A549 (cell line): Measurements from ENCODE around the gene ZFAND4. TPM values are rescaled to one million over a fixed set of nuclear protein-coding genes. Genes with fewer than 3 reads are reported as not detected.
A peak's percentile ranks its signal among the peaks of the same experiment; 100 is the strongest.

Experiments
- ATAC-seq, 2 experiments: fragments of 200-7000 bp in 1 of 2; fragments of >200 bp in 1 of 2; cut with Nextera tagmentation in 1 of 2; cut with Tn5 transposase in 1 of 2; 3 replicates each; pipeline versions ENCODE4 v1.8.0 to v1.9.1; 2018 to 2020; ENCODE audit warnings: mild to moderate bottlenecking in 1 of 2, moderate library complexity in 1 of 2
- CTCF ChIA-PET: fragments of 300-600 bp; sonication (Branson Sonifier 250); formaldehyde crosslinking; extraction: SDS; loops from one replicate; lab custom pipeline; 2021; ENCODE audit warnings: antibody characterized with exemption, inconsistent platforms; lab: Yijun Ruan, JAX
- POLR2A ChIA-PET: fragments of 350-600 bp; formaldehyde crosslinking; extraction: SDS; loops from one replicate; lab custom pipeline; 2021; ENCODE audit warnings: antibody characterized with exemption, inconsistent platforms; lab: Yijun Ruan, JAX
- DNase-seq, 2 experiments: peaks; one replicate each; pipeline versions ENCODE4 v3.0.0 to v3.0.0-alpha.2; 2011 to 2016; ENCODE audit warnings: low read depth in 1 of 2, low spot score in 1 of 2
- FAIRE-seq: peaks from 2 replicates; lab custom pipeline; 2011; peaks lifted over from hg19 to GRCh38; lab: Jason Lieb, UNC
- H3K27ac ChIP-seq, 2 experiments: fragments of >200 bp; sonication (Bioruptor Twin); formaldehyde crosslinking; 3 replicates each; pipeline ENCODE4 v1.5.1; 2016 to 2017
- H3K4me1 ChIP-seq: fragments of >200 bp; sonication (Bioruptor Twin); formaldehyde crosslinking; 3 replicates; pipeline ENCODE4 v1.6.1; 2016
- H3K4me2 ChIP-seq: fragments of >200 bp; sonication (Bioruptor Twin); formaldehyde crosslinking; 3 replicates; pipeline ENCODE4 v1.6.1; 2016
- H3K4me3 ChIP-seq: fragments of >200 bp; sonication (Bioruptor Twin); formaldehyde crosslinking; 3 replicates; pipeline ENCODE4 v1.5.1; 2016
- H3K9me3 ChIP-seq: fragments of >200 bp; sonication (Bioruptor Twin); formaldehyde crosslinking; 3 replicates; pipeline ENCODE4 v1.6.1; 2016
- ATOH8 ChIP-seq: fragments of 250-450 bp; sonication (Bioruptor Pico); IDR thresholded peaks from 2 replicates; pipeline ENCODE4 v1.5.0; 2020; ENCODE audit warnings: low read depth, mild to moderate bottlenecking, moderate library complexity
- BCL3 ChIP-seq: fragments of >200 bp; sonication (Bioruptor Twin); formaldehyde crosslinking; IDR thresholded peaks from 3 replicates; pipeline ENCODE4 v1.6.1; 2016
- E2F6 ChIP-seq: IDR thresholded peaks from 2 replicates; pipeline ENCODE4 v1.6.1; 2012; ENCODE audit warnings: low read depth, borderline replicate concordance
- EHF ChIP-seq: fragments of 250-450 bp; sonication (Bioruptor Pico); IDR thresholded peaks from 2 replicates; pipeline ENCODE4 v1.5.0; 2020; ENCODE audit warnings: mild to moderate bottlenecking
- EHMT2 ChIP-seq: fragments of 200-600 bp; sonication (generic); IDR thresholded peaks from 2 replicates; pipeline ENCODE4 v1.6.1; 2016; ENCODE audit warnings: antibody characterized with exemption, low read depth, mild to moderate bottlenecking, moderate library complexity
- ELK1 ChIP-seq: fragments of 150-350 bp; IDR thresholded peaks from 2 replicates; pipeline ENCODE4 v1.6.1; 2014; ENCODE audit warnings: low read depth, mild to moderate bottlenecking, low read length
- FOSB ChIP-seq: fragments of 250-450 bp; sonication (Bioruptor Pico); IDR thresholded peaks from 2 replicates; pipeline ENCODE4 v1.5.0; 2020; ENCODE audit warnings: mild to moderate bottlenecking, moderate library complexity
- FOXS1 ChIP-seq: fragments of 250-450 bp; sonication (Bioruptor Pico); IDR thresholded peaks from 2 replicates; pipeline ENCODE4 v1.5.0; 2020; ENCODE audit warnings: mild to moderate bottlenecking, moderate library complexity
- HES2 ChIP-seq: fragments of >200 bp; sonication (Bioruptor Twin); formaldehyde crosslinking; IDR thresholded peaks from 2 replicates; pipeline ENCODE4 v1.6.1; 2016
- HMGXB4 ChIP-seq: fragments of 250-450 bp; sonication (Bioruptor Pico); IDR thresholded peaks from 2 replicates; pipeline ENCODE4 v1.5.0; 2021; ENCODE audit warnings: mild to moderate bottlenecking, moderate library complexity, borderline replicate concordance
- HOXB13 ChIP-seq: fragments of 250-450 bp; sonication (Bioruptor Pico); IDR thresholded peaks from 2 replicates; pipeline ENCODE4 v1.5.0; 2020; ENCODE audit warnings: low read depth, mild to moderate bottlenecking, moderate library complexity
- MAFK ChIP-seq: fragments of 450-650 bp; IDR thresholded peaks from 2 replicates; pipeline ENCODE4 v1.6.1; 2014; ENCODE audit not compliant: partially characterized antibody
- MYC ChIP-seq: IDR thresholded peaks from 2 replicates; pipeline ENCODE4 v1.6.1; 2012; ENCODE audit warnings: mild to moderate bottlenecking, inconsistent platforms, low read length, improper control_type of control experiment, borderline replicate concordance
- NFE2L2 ChIP-seq: fragments of 150-350 bp; conservative IDR thresholded peaks from 2 replicates; pipeline ENCODE4 v1.6.1; 2014; ENCODE audit warnings: low read length
- NPAS2 ChIP-seq: fragments of 250-450 bp; sonication (Bioruptor Pico); IDR thresholded peaks from 2 replicates; pipeline ENCODE4 v1.8.0; 2022; ENCODE audit warnings: mild to moderate bottlenecking, moderate library complexity, borderline replicate concordance
- NR3C1 ChIP-seq: fragments of >200 bp; sonication (Bioruptor Twin); formaldehyde crosslinking; IDR thresholded peaks from 3 replicates; pipeline ENCODE4 v1.6.1; 2017
- PBX3 ChIP-seq: IDR thresholded peaks from 2 replicates; pipeline ENCODE4 v1.6.1; 2012
- POLR2A ChIP-seq: IDR thresholded peaks from 2 replicates; pipeline ENCODE4 v1.6.1; 2012; ENCODE audit warnings: mild to moderate bottlenecking, low read length
- POLR2AphosphoS2 ChIP-seq: conservative IDR thresholded peaks from 2 replicates; pipeline ENCODE4 v1.6.1; 2012; ENCODE audit warnings: low read length, improper control_type of control experiment, inconsistent platforms
- RCOR1 ChIP-seq: fragments of 150-350 bp; IDR thresholded peaks from 2 replicates; pipeline ENCODE4 v1.6.1; 2014; ENCODE audit warnings: antibody characterized with exemption, low read length, low read depth
- REST ChIP-seq: fragments of 200-600 bp; sonication (generic); IDR thresholded peaks from 2 replicates; pipeline ENCODE4 v1.6.1; 2016; ENCODE audit warnings: antibody characterized with exemption, mild to moderate bottlenecking, moderate library complexity
- SMC3 ChIP-seq: fragments of >200 bp; sonication (Bioruptor Twin); formaldehyde crosslinking; IDR thresholded peaks from 3 replicates; pipeline ENCODE4 v1.6.1; 2018; ENCODE audit warnings: inconsistent platforms
- TFCP2L1 ChIP-seq: fragments of 250-450 bp; sonication (Bioruptor Pico); IDR thresholded peaks from 2 replicates; pipeline ENCODE4 v1.5.0; 2021; ENCODE audit warnings: mild to moderate bottlenecking
- ZC3H11A ChIP-seq: fragments of 450-650 bp; IDR thresholded peaks from 2 replicates; pipeline ENCODE4 v1.6.1; 2014; ENCODE audit warnings: antibody characterized with exemption, mild to moderate bottlenecking
- ZNF302 ChIP-seq: fragments of 250-450 bp; sonication (Bioruptor Pico); IDR thresholded peaks from 2 replicates; pipeline ENCODE4 v1.9.0; 2021; ENCODE audit warnings: inconsistent platforms, mild to moderate bottlenecking, moderate library complexity
- ZSCAN20 ChIP-seq: fragments of 250-450 bp; sonication (Bioruptor Pico); IDR thresholded peaks from 2 replicates; pipeline ENCODE4 v1.8.0; 2022; ENCODE audit warnings: mild to moderate bottlenecking, moderate library complexity
- WGBS: methylation state at CpG from one replicate; pipeline ENCODE4 v1.1.6; 2017; ENCODE audit errors: missing lambda C conversion rate; 5-methylcytosine and 5-hydroxymethylcytosine counted together
- polyA minus RNA-seq: library from RNA; depleted of rRNA, polyadenylated mRNA; stranded (reverse); fragments of >200 nt; gene quantifications from 2 replicates; pipeline ENCODE4 v1.2.3, GENCODE V29; 2011; rRNA and poly(A)+ RNA removed
- polyA plus RNA-seq, 4 experiments: library from polyadenylated mRNA; depleted of rRNA in 3 of 4; stranded (reverse); fragments of >200 nt; fragmentation: RNase III in 1 of 4; extraction: RNeasy Plus Mini Kit Qiagen cat#74134 plus additional on column Dnase treatment in 1 of 4; gene quantifications; 2 replicates in 3 of 4; 3 replicates in 1 of 4; pipeline ENCODE4 v1.2.3, GENCODE V29; 2011 to 2017

The ZFAND4 gene
- polyA plus RNA-seq (2011; rRNA removed) (7.4 and 7.7 TPM in 2 replicates), polyA plus RNA-seq (2017; fragmentation: RNase III; extraction: RNeasy Plus Mini Kit Qiagen cat#74134 plus additional on column Dnase treatment) (2.9 to 4.5 TPM (median 3.7 TPM) in 3 replicates), polyA minus RNA-seq (5.2 and 5.3 TPM in 2 replicates)
- 2.3 and 2.6 TPM in 2 replicates for polyA plus RNA-seq (2012; cell fraction: cytosol; rRNA removed)
- polyA plus RNA-seq (2012; cell fraction: nucleus; rRNA removed), result 1.2 and 1.9 TPM in 2 replicates

GRCh38 chr10:45672181-45673073, at the start of gene ZFAND4:
ZFAND4 (minus strand) TSS chr10:45672772; CDS start chr10:45663725, 9,047 bp downstream.
- 0 out of 3 replicates have a peak, but pooled peaks cover 3% of the 10 kb centered on the region for H3K4me1 ChIP-seq
- H3K4me2 ChIP-seq, result peak within 1 kb of the TSS; percentile 86
- ChIA-PET POLR2A (interaction anchor here (0.7 to 1.0 kb wide), 2 partner anchors 14 to 207 kb away, joined by 3 read pairs; no protein-coding TSS in a partner anchor), CTCF (interaction anchor here (0.6 to 3.9 kb wide), 10 partner anchors 9 to 437 kb away, joined by 3 to 35 read pairs (median 3); no protein-coding TSS in a partner anchor)
- WGBS, result 3% methylated on average over 28 of the region's 96 CpGs
- ATAC-seq (peak; percentile 99), DNase-seq (peak; percentile 96 to 98), FAIRE-seq (no peak)
- peak within 1 kb of the TSS; percentile 80 to 92 for H3K27ac ChIP-seq
- H3K9me3 ChIP-seq, result no peaks in the 10 kb centered on the region
- peak within 1 kb of the TSS; percentile 67 for H3K4me3 ChIP-seq
- TF ChIP-seq FOXS1 (CRISPR knock-in tag) (no peak), NPAS2 (CRISPR knock-in tag) (no peak), NFE2L2 (no peak), HES2 (no peak), ZC3H11A (no peak), EHF (CRISPR knock-in tag) (no peak), PBX3 (no peak), ATOH8 (CRISPR knock-in tag) (peak; percentile 70), ZNF302 (CRISPR knock-in tag) (no peak), POLR2AphosphoS2 (no peak), HMGXB4 (no peak; the same call in 1 of the 2 replicates), TFCP2L1 (CRISPR knock-in tag) (no peak), ELK1 (no peak), NR3C1 (no peak), SMC3 (peak; percentile 87), HOXB13 (CRISPR knock-in tag) (no peak), REST (no peak; the same call in 1 of the 2 replicates), MYC (0 out of 2 replicates have a peak, but pooled peaks have one; percentile 27), FOSB (no peak), E2F6 (peak; percentile 82), RCOR1 (no peak), ZSCAN20 (CRISPR knock-in tag) (no peak), POLR2A (peak; percentile 40), MAFK (no peak), EHMT2 (no peak), BCL3 (0 out of 3 replicates have a peak, but pooled peaks have one; percentile 16)
